ENCODE data around the gene TUBB1. TPM values are rescaled to one million over a fixed set of nuclear protein-coding genes. Genes with fewer than 3 reads are reported as not detected.

TUBB1 gene
- total and polyA plus RNA-seq, 8 donors: 0.04 to 1.2 (median 0.14) TPM; not detected in 1

DNA sequence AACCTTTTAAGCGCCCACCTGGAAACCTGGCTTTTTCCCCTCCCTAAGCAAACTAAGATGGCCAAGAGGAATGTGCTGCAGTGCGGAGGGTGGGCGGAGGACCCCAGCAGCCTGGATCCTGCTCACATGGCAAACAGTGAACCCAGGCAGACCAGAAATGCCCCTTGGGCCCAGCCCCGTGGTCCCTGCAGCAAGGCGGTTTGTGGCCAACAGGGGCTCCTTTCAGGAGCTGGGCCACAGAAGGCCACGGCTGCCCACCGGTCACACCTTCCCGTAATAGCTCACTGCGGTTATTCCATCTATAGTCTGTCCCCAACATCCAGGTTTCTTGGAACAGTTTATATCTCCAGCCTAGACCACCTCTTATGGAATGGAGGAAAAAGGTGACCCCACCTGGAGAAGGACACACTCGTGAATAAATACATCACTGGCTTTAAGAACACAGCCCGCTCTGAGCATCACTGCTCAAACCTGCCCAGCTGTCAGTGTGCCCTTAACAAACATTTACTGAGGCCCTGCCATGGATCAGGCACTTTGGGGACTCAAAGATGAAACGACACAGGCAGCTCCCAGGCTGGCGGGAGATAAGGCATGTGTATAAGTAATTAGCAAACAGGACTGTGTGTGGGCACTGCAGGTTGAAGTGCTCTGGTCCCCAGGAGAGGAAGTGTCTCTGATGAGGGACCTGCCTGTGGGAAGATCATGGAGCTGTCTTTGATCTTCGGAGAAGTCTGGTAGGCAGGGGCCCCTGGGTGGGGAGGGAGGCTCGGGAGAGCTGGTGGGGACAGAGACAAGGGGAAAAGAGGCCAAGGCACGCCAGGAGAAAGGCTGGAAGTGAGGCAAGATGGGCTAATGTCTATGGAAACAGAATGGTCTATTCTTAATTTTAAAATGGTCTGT is 3.2 kb upstream of the TUBB1 start:
- TF ChIP-seq, protein P1, sequence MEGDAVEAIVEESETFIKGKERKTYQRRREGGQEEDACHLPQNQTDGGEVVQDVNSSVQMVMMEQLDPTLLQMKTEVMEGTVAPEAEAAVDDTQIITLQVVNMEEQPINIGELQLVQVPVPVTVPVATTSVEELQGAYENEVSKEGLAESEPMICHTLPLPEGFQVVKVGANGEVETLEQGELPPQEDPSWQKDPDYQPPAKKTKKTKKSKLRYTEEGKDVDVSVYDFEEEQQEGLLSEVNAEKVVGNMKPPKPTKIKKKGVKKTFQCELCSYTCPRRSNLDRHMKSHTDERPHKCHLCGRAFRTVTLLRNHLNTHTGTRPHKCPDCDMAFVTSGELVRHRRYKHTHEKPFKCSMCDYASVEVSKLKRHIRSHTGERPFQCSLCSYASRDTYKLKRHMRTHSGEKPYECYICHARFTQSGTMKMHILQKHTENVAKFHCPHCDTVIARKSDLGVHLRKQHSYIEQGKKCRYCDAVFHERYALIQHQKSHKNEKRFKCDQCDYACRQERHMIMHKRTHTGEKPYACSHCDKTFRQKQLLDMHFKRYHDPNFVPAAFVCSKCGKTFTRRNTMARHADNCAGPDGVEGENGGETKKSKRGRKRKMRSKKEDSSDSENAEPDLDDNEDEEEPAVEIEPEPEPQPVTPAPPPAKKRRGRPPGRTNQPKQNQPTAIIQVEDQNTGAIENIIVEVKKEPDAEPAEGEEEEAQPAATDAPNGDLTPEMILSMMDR (IDR thresholded peaks at IDR 0.05): no peak
- Histone ChIP-seq H3K4me3 (no peak overlapping the region), H3K9me3 (no peaks in the 10 kb centered on the region), H3K36me3 (no peaks in the 10 kb centered on the region), H3K27me3 (no peaks in the 10 kb centered on the region), H3K27ac (no peak overlapping the region), H3K4me1 (no peaks in the 10 kb centered on the region)
- DNase-seq (peak in 3 of 6 donors; percentile 0 to 39 (median 4)), ATAC-seq (peak in 2 of 4 donors; percentile 65 to 74), FAIRE-seq (no peak)
- 71 to 75% methylated on average over 15 to 16 of the region's 16 CpGs for WGBS, 2 donors
- intact Hi-C loops (cut with DNase I): no loop called here

DNA sequence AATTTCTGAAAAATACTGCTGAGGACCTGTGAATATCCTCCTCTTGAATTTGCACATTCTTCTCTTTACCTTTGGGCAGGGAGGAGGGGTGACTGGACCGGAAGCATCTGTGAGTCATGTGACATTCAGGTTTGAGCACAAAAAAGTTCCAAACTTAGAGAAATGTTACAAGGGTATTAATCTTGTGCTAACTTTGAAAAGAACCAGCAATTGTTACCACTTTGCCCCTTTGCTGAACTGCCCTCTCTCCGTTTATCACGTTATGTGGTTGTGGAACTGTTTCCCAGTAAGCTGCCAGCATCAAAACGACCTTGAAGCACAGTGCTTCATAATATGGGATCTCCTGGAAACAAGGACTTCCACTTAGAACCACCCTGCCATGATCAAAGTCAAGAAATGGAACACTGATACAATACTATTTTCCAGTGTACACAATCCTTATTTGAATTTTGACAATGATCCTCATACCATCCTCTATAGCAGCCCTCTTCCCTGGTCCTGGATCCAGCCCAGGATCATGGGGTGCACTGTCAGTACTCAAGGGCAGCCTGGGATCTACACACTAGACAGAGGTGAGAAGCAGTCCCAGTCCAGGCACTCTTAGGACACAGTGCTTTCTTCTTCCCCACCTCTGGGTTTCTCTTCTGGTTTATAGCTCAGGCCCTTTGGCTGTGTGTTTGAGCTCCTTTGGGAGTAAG is 2.3 kb upstream of the TUBB1 start:
- Histone ChIP-seq H3K27ac (peak overlapping the region in 1 of 4 donors; percentile 12), H3K9me3 (no peaks in the 10 kb centered on the region), H3K4me3 (no peak overlapping the region), H3K27me3 (no peaks in the 10 kb centered on the region), H3K4me1 (no peaks in the 10 kb centered on the region), H3K36me3 (no peaks in the 10 kb centered on the region)
- WGBS, 2 donors: 17 to 24% methylated on average over 4 of the region's 4 CpGs
- ATAC-seq (peak in 2 of 4 donors; percentile 22 to 44), DNase-seq (no peak), FAIRE-seq (no peak)
- intact Hi-C loops (cut with DNase I): no loop called here
- TF ChIP-seq, protein P1 (IDR thresholded peaks at IDR 0.05): no peak

DNA sequence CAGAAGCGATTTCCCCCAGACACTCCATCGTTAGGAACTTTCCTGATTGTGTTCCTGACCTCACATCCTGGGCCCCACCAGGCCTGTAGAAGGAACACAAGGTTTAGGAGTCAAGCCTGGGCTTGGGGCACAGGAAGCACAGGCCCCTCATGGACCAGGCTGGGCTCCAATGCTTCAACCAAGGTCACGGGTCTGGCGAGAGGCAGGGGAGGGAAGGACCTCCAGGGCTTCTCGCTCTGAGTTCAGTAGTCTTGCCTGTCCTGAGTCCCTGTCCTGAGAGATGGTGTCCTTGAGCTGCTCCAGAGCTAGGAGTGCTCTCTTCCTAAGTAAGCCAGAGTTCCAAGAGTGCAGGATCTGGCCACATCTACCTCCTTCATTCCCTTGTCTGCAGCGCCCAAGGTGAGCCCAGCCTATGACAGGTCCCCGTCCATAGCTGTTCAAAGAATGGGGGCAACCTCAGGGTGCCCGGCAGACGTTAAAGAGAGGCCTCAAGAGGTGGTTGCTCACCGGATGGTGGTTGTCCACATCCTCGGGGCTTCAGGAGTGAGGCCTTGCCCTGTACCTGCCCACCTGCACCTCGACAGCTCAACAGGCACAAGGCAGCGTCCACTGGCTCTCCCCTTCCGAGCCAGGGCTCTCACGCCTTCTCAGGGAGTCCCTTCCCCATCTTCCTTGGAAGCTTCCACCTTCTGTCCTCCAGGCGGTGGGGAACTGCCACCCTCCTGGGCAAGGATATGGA is 1.6 kb upstream of the TUBB1 start:
- 90 to 93% methylated on average over 14 to 16 of the region's 16 CpGs for WGBS, 2 donors
- H3K4me1 ChIP-seq: no peaks in the 10 kb centered on the region
- DNase-seq (peak in 2 of 6 donors; percentile 12 to 51), FAIRE-seq (no peak), ATAC-seq (no peak)
- no peaks in the 10 kb centered on the region for H3K36me3 ChIP-seq
- no peaks in the 10 kb centered on the region for H3K9me3 ChIP-seq
- no peak overlapping the region for H3K4me3 ChIP-seq
- intact Hi-C loops (cut with DNase I): no loop called here
- no peak overlapping the region for H3K27ac ChIP-seq
- no peaks in the 10 kb centered on the region for H3K27me3 ChIP-seq
- TF ChIP-seq, protein P1 (IDR thresholded peaks at IDR 0.05): no peak

DNA sequence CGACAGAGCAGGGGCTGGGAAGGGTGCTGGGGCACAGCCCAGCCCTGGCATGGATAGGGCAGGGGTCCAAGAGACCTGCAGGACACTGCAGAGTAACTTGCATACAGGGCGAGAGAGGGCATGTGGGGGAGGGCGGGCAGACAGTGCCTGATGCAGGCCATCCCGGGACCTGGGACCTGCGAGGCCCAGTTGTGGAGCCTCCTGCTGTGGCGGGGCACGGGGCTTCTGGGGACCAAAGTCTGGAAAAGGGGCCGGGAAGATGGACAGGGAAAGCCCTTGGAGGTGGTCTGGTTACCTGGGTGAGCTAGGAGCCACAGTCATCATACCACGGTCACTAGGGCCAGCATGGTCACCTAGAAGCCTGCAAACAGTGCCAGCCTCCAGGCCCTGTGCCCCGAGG is 412 bp upstream of the TUBB1 start:
- peak in 2 of 6 donors; percentile 21 to 55 for DNase-seq
- ATAC-seq: no peak
- Histone ChIP-seq H3K27me3 (no peaks in the 10 kb centered on the region), H3K4me3 (no peak overlapping the region), H3K27ac (no peak overlapping the region), H3K36me3 (no peaks in the 10 kb centered on the region), H3K9me3 (no peaks in the 10 kb centered on the region), H3K4me1 (no peaks in the 10 kb centered on the region)
- intact Hi-C loops (cut with DNase I): no loop called here
- 94% methylated on average over 8 to 10 of the region's 10 CpGs for WGBS, 2 donors
- TF ChIP-seq, protein P1 (IDR thresholded peaks at IDR 0.05): no peak
- FAIRE-seq: no peak
